ENCODE results near the gene CNTROB.
A peak's percentile ranks its signal among the peaks of the same experiment; 100 is the strongest.

Gene CNTROB

GRCh38 chr17:7922845-7923628, 9.0 kb upstream of the CNTROB start:
- no peak for DNase-seq (ENCODE audit: low read depth)
- TF ChIP-seq CTCF (IDR thresholded peaks at IDR 0.05; ENCODE audit: low read depth, low read length) (no peak), POLR2A (IDR thresholded peaks at IDR 0.05; ENCODE audit: extremely low read depth, insufficient read length) (no peak), MYC (IDR thresholded peaks at IDR 0.05; ENCODE audit: low read depth, low read length) (no peak), MAX (IDR thresholded peaks at IDR 0.05; ENCODE audit: low read depth, low read length) (no peak)
- H3K4me3 ChIP-seq (ENCODE audit: low read depth, low read length) = no peak overlapping the region

GRCh38 chr17:7927596-7927995, 4.4 kb upstream of the CNTROB start:
- H3K4me3 ChIP-seq (ENCODE audit: low read depth, low read length) = no peak overlapping the region
- no peak for DNase-seq (ENCODE audit: low read depth)
- TF ChIP-seq POLR2A (IDR thresholded peaks at IDR 0.05; ENCODE audit: extremely low read depth, insufficient read length) (no peak), MYC (IDR thresholded peaks at IDR 0.05; ENCODE audit: low read depth, low read length) (no peak), MAX (IDR thresholded peaks at IDR 0.05; ENCODE audit: low read depth, low read length) (no peak), CTCF (IDR thresholded peaks at IDR 0.05; ENCODE audit: low read depth, low read length) (no peak)

- H3K4me3 ChIP-seq (ENCODE audit: low read depth, low read length) = no peak within 1 kb of the TSS
- DNase-seq (ENCODE audit: low read depth) = no peak
- TF ChIP-seq MAX (IDR thresholded peaks at IDR 0.05; ENCODE audit: low read depth, low read length) (no peak), MYC (IDR thresholded peaks at IDR 0.05; ENCODE audit: low read depth, low read length) (no peak), POLR2A (IDR thresholded peaks at IDR 0.05; ENCODE audit: extremely low read depth, insufficient read length) (no peak)
Observed at GRCh38 chr17:7929158-7930023, 2.6 kb upstream of the CNTROB start, which contains the start of gene KCNAB3. KCNAB3 (minus strand) TSS chr17:7929856; CDS start chr17:7929435, 421 bp downstream.

GRCh38 chr17:7930841-7931631, 970 bp upstream of the CNTROB start:
- H3K4me3 ChIP-seq (ENCODE audit: low read depth, low read length) = peak overlapping the region; percentile 88
- no peak for DNase-seq (ENCODE audit: low read depth)
- TF ChIP-seq MAX (IDR thresholded peaks at IDR 0.05; ENCODE audit: low read depth, low read length) (no peak), MYC (IDR thresholded peaks at IDR 0.05; ENCODE audit: low read depth, low read length) (no peak), POLR2A (IDR thresholded peaks at IDR 0.05; ENCODE audit: extremely low read depth, insufficient read length) (no peak), CTCF (IDR thresholded peaks at IDR 0.05; ENCODE audit: low read depth, low read length) (no peak)

- H3K4me3 ChIP-seq (ENCODE audit: low read depth, low read length) = peak overlapping the region; percentile 88
- peak; percentile 44 for DNase-seq (ENCODE audit: low read depth)
- TF ChIP-seq MYC (IDR thresholded peaks at IDR 0.05; ENCODE audit: low read depth, low read length) (no peak), MAX (IDR thresholded peaks at IDR 0.05; ENCODE audit: low read depth, low read length) (no peak), POLR2A (IDR thresholded peaks at IDR 0.05; ENCODE audit: extremely low read depth, insufficient read length) (no peak), CTCF (IDR thresholded peaks at IDR 0.05; ENCODE audit: low read depth, low read length) (no peak)
Observed at GRCh38 chr17:7932483-7932891, 481 bp downstream of the CNTROB start.
